Keratinocyte (primary cell): ENCODE data around the gene BEAN1.

Source experiments
- EZH2 ChIP-seq: IDR thresholded peaks from one replicate; pipeline ENCODE4 v1.6.1; 2012; ENCODE audit warnings: inconsistent platforms, mild to moderate bottlenecking, low read length, moderate library complexity
- TF ChIP-seq, protein P1 (sequence below), 3 experiments: IDR thresholded peaks in 1 of 3; conservative IDR thresholded peaks in 1 of 3; optimal IDR thresholded peaks in 1 of 3; 2 replicates in 2 of 3; 3 replicates in 1 of 3; pipeline versions ENCODE3 to v1.5.1; 2011; ENCODE audit warnings: low read length in 3 of 3, mild to moderate bottlenecking in 3 of 3, moderate library complexity in 2 of 3, control low read depth in 1 of 3, inconsistent platforms in 1 of 3; ENCODE audit not compliant: insufficient read depth in 2 of 3; ENCODE audit errors: extremely low read depth in 1 of 3

- TF ChIP-seq, protein P1, sequence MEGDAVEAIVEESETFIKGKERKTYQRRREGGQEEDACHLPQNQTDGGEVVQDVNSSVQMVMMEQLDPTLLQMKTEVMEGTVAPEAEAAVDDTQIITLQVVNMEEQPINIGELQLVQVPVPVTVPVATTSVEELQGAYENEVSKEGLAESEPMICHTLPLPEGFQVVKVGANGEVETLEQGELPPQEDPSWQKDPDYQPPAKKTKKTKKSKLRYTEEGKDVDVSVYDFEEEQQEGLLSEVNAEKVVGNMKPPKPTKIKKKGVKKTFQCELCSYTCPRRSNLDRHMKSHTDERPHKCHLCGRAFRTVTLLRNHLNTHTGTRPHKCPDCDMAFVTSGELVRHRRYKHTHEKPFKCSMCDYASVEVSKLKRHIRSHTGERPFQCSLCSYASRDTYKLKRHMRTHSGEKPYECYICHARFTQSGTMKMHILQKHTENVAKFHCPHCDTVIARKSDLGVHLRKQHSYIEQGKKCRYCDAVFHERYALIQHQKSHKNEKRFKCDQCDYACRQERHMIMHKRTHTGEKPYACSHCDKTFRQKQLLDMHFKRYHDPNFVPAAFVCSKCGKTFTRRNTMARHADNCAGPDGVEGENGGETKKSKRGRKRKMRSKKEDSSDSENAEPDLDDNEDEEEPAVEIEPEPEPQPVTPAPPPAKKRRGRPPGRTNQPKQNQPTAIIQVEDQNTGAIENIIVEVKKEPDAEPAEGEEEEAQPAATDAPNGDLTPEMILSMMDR (optimal IDR thresholded peaks at IDR 0.05 in 1 of 3, IDR thresholded peaks at IDR 0.05 in 1 of 3, conservative IDR thresholded peaks at IDR 0.05 in 1 of 3; ENCODE audit: extremely low read depth in 1 of 3, insufficient read depth in 2 of 3, low read length in 3 of 3), result no peak
- no peak for TF ChIP-seq EZH2
Measured at GRCh38 chr16:66473654-66474519, 46.8 kb downstream of the BEAN1 start.
